Cardiac fibroblast (primary cell): ENCODE results near the gene COX7B2.

Experiments
- DNase-seq, 2 donors: peaks; one replicate each; pipeline versions ENCODE4 v3.0.0 to v3.0.0-alpha.2; 2010; ENCODE audit warnings: low read depth in 2 of 2
- H3K4me3 ChIP-seq, 2 donors: replicated peaks in 1 of 2; 1 replicate in 1 of 2; 2 replicates in 1 of 2; pipeline ENCODE4 v1.5.1; 2011; ENCODE audit warnings: low read depth in 2 of 2, low read length in 2 of 2, mild to moderate bottlenecking in 2 of 2, moderate library complexity in 1 of 2
- CTCF ChIP-seq: IDR thresholded peaks from one replicate; pipeline ENCODE4 v1.5.1; 2011; ENCODE audit warnings: low read depth, mild to moderate bottlenecking, low read length, inconsistent platforms

COX7B2 gene, protein sequence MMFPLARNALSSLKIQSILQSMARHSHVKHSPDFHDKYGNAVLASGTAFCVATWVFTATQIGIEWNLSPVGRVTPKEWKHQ

DNA sequence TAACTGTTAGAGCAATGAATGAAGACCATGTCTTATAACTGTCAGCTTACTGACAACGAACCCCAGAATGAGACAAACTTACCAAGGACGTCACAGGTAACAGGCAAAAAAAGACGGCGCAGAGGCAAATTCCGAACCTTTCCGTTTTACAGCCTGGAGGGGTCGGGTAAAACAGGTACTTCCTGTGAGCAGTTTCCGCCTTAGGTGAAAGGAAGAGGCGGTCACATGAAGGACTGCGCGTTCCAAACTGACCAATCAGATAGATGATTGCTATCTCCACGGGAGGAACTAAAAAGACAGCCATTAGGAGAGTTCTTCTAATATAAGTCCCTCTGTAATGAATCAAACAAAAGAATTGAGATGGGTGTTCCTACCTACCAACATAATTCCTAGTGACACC, at the start of gene COX7B2:
Gene COX7B2 (minus strand): TSS at position 168 of the 400 bp plus-strand sequence. CDS start 174,053 bp downstream, outside the sequence.
- DNase-seq: no peak
- no peak within 1 kb of the TSS for H3K4me3 ChIP-seq
- no peak for TF ChIP-seq CTCF

GRCh38 chr4:46956451-46956850, 47.4 kb upstream of the COX7B2 start:
- H3K4me3 ChIP-seq: no peak overlapping the region
- DNase-seq: no peak
- TF ChIP-seq CTCF: no peak

DNA sequence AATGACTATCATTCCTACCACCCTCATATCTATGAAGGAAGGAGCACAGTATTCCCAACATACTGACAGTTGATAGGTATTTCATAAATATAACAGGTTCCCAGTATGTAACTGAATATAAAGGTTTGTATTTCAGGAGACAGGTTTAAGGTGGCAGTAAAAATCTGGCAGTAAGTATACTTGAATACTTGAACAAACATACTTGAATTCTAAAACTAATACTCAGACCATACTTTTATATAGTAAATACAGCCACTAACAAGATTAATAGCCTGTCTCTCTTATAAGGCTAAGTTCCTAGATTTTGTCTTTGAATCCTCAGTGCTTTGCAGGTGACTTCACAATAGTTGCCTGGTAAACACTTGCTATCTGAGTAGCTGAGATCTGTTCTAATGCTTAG, 46.6 kb upstream of the COX7B2 start:
- no peak for TF ChIP-seq CTCF
- no peak for DNase-seq
- H3K4me3 ChIP-seq: no peak overlapping the region

DNA sequence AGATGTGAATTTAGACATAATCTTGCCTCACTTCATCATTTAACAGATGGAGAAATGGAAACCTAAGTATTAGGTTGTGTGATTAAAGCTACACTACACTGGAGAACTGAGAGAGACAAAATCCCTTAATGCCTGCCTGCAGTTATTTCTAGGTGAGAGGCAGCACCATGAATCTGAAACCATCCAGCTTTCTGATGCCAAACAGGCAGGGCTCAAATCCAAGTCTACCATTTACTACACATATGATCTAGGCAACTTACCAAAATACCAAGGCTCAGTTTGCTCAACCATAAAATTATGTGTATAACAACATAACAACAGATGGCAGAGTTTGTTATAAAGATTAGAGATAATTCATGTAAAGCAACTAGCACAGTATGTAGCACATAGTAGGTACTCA, 45.6 kb upstream of the COX7B2 start:
- no peak for DNase-seq
- H3K4me3 ChIP-seq: no peak overlapping the region
- TF ChIP-seq CTCF: no peak

DNA sequence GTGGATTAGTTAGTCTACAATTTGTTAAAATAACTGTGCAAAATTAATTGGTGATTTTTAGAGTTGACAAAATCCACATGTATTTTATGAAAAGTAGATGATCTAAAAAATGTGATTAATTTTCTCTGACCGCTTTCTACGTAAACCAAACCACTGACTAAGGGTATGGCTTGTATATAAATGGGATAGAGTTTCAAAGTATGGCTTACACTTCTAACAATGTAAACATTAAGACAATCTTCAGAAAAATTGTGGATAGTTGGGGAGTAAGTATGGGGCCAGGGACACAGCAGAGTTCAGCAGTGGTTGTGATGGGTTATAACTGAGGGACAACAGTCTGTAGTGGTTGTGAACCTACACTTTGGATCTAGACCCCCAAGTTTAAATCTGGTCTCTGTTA, 44.5 kb upstream of the COX7B2 start:
- DNase-seq: no peak

DNA sequence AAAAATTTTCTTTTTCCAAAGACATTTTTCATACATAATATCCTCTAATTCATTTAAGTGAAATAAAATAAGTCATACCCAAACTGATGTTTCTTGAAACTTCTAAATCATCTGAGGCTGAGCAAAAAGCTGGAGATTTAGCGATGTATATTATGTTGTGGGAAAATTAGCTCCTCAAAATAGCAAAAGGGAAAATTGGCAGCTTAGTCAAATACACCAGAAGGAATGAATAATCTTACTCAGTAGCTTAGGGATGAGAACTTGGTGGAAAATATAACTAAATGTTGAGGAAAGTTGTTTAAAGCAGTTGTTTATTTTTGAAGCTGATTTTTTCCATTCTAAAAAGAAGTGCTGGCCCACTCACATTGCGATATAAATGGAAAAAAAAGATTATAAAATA, 43.4 kb upstream of the COX7B2 start:
- TF ChIP-seq CTCF: no peak
- no peak overlapping the region for H3K4me3 ChIP-seq
- no peak for DNase-seq

More for the DNA sequence above, 44.5 kb upstream of the COX7B2 start:
- TF ChIP-seq CTCF: no peak
- H3K4me3 ChIP-seq: no peak overlapping the region

GRCh38 chr4:46950826-46951225, 41.8 kb upstream of the COX7B2 start:
- no peak overlapping the region for H3K4me3 ChIP-seq
- DNase-seq: no peak
- no peak for TF ChIP-seq CTCF
